ENCODE measurements around the gene SPON2. TPM values are rescaled to one million over a fixed set of nuclear protein-coding genes. Genes with fewer than 3 reads are reported as not detected.

SPON2 gene
- total RNA-seq, 1 donor from 2014 or later, result 517 TPM

DNA sequence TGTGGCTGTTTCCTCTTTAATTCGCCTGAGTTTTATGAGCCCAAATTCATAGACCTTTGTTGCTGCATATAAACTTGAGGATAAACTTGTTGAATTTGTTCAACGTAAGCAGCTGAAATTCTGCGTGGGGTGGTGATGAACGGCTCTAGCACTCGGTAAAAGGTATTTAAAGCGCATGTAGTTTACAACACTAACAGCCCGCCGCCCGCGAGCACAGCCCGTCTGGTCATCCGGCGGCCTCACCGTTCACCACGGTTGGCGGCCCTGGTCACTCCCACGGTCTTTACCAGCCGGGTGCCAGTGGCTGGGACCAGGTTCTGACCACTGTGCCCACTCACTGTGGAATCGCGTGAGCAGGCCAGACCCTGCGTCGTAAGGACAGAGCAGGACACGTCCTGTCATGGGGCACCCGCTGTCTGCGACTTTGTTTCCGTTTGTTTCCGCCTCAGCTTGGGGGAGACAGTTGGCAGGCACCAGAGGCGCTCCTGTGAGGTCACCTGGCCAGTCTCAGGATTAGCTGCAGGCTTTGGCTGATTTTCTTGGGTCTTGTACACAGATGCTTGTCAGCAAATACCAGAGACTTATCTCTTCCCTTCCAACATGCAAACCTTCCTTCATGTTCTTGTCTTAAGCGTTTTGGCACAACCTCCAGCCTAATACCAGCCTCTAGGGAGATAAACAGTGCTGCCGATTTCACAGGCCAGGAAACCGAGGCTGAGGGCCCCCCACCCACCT is 36.8 kb upstream of the SPON2 start:
- peak; percentile 38 for DNase-seq

DNA sequence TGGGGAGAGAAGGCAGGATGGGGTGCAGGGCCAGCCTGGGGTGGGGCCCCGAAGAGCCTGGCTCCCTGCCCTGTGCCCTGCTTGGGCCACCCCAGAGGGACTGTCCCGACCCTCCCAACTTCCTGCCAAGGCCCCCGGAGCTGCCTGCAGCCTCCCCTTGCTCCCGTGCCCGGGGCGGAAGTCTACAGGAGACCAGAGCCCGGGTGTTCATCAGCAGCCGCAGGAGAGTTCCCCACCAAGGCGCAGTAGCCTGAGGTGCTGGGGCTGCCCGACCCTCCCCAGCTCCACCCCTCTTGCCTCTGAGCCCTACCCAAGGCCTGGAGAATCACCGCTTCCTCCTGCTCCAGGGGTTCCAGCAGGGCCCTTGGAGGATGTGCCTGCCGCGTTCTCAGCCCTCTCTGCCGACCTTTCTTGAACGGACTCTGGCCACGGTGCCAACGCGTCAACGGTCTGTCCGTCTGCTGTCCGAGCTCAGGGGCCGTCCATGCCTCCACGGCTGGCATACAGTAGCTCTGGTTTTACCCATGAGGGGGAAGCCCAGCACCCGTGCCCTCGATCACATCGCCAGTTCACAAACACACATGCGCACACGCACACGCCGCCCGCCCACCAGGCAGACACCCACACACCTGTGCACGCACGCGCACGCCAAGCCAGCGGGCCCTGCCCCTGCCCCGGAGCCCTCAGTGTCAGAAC is 36.0 kb upstream of the SPON2 start:
- no peak for DNase-seq

DNA sequence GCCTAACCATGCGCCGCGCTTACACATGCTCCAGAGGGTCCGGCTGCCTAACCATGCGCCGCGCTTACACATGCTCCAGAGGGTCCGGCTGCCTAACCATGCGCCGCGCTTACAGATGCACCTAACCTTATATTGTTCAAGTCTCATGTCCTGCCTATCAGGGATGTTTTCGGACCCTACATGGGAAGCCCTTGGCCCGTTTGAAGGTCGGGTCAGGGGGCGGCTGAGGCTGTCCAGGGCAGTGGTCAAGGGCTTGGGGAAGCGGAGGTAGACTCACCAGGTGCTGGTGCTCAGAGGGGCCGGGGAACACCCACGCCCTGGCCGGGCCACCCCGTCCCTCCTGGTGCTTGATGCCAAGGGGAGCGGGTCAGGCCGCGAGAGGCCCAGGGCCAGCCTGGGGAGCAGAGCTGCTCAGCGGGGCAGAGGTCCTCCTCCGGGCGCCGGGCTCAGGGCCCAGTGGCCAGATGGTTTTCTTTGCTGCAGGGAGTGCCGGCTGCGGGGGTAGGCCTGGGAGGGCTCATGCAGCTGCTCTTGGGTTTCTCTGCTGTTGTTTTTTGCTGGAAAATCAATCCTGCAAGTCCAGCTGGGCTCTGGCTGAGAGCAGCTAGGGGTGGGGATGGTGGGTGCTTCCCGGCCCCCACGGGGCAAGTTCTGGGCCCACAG is 35.4 kb upstream of the SPON2 start:
- peak; percentile 94 for DNase-seq

DNA sequence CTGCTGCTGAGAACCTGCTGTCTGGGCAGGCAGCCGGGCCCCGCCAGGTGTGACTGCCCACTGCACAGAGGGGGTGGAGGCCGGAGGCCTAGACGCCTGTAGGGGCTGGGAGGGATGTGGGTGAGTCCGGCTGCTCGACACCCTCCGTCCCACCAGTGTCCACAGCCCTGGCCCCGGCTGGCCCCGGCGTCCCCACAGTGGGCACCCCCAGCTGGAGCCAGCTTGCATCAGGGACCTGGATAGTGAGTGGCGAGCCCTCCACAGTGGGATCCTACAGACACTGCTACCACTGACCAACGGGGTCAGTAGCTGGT is 34.7 kb upstream of the SPON2 start:
- DNase-seq, result no peak

DNA sequence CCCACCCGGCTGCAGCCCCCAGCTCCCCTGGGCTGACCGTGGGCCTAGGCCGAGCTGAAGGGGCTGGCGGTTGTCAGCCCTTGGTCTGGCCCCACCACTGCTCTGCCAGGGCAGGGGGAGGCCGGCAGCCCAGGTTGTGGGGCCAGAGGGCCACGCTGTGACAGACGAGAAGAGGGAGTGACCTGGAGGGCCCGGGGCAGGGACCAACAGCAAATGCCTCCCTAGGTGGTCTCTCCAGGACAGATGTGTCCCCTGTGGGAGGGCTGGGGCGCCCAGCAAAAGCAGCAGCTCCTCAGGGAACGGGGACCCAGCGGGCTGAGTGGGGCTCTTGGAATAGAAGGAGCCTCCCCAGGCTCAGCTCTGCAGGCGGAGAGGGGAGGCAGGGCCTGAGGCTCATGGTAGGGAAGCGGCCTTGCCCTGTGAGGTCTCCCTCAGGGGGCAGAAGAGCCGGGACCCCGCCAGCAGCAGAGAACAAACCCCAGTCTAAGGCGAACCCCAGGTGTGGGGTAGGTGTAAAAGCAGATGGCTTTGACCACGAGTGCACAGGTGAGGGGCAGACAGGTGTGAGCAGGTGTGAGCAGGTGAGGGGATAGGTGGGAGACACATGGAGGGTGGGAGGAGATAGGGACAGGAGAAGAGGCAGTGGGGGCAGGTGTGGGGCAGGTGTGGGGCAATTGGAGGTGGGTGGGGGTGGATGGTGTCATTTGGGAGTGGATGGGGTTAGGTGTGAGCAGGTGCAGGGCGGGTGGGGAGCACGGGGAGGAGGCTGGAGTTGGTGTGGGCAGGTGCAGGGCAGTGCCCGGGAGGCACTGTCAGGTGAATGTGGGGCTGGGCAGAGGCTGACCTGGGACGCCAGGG is 34.1 kb upstream of the SPON2 start:
- no peak for DNase-seq

DNA sequence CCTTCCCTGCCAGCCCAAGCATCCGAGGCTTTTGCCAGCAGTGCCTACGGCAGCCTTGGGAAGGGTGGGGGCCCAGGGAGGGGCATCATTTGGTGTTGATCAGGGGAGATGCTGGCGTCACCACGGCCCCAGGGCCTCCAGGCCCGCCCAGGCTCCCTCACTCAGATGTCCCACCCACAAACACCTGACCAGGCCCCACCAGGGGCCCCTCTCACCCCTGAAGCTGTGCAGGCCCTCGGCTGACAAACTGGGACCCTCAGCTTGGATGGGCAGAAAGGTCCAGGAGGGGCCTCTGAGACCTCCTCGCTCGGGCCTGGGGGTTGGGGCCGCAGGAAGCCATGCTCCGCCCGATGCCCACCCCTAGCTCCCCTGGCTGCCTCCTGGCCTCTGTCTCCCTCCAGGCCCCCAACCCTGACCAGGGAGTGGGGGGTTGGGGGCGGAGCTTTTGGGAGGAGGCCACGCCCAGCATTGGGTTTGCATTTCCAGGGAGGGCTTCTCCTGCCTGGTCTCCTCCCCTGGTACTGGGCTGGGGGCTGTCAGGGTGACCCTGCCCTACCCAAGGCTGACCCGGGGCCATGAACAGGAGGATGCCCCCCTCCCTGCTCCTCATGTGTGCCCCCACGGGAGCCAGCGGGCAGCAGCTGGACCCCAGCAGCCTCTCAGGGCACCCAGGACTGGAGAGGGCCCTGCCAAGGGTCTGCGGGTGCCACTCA is 33.4 kb upstream of the SPON2 start:
- DNase-seq, result no peak

DNA sequence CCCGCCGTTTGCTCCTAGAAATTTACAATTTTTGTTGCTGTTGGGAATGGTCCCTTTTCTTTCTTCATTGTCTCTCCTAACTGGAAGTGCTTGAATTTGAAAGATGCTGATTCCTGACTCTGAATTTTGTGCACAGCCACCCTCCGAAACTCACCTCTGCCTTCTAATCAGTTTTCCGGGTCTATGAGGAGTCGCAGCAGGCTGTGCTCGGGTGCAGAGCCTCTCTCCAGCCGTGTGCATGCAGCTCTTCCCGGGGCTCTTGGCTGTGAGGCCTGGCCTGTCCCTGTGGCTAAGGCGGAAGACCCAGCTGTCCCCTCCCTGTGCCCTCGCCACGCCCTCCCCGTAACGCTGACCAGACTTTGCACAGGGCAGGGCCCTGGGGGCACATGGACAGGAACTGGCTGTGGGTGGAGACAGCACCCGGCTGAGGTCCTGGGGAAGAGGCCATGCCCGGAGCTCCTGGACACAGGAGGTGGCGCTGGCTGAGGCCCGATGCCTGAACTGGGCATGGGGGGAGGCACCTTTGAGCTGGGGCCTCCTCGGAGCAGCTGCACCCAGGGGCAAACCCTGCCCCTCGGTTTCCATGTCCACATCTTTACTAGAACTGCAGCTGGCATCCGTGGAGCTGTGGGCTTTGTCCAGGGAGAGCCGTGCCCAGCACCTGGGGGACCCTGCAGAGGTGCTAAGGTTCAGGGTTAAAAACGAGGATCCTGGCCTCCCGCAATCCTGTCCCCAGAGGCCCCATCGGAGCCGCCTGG is 32.6 kb upstream of the SPON2 start:
- peak; percentile 39 for DNase-seq

DNA sequence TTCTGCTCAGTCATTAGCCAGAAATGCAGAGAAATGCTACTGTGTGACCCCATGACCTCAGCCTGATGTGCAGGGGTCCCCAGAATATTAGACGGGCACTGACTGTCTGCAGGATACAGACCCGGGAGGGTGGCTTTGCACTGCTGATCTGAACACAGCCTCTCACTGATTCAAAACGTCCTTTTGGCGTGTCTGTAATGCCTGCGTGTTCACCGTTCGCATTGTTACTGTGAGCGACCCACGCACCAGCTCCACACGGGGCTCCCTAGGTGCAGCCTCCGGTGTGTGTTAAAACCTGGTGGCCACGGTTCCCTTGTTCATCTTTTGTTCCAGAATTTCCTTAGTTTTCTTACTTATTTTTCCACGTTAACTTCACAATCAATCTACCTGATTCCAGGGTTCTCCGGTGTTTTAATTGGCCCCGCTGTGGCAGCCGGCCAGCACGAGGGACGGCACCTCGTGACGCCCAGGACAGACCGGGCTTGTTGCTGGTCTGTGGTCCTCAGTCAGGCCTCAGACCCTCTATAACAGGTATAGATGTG is 32.0 kb upstream of the SPON2 start:
- no peak for DNase-seq

DNA sequence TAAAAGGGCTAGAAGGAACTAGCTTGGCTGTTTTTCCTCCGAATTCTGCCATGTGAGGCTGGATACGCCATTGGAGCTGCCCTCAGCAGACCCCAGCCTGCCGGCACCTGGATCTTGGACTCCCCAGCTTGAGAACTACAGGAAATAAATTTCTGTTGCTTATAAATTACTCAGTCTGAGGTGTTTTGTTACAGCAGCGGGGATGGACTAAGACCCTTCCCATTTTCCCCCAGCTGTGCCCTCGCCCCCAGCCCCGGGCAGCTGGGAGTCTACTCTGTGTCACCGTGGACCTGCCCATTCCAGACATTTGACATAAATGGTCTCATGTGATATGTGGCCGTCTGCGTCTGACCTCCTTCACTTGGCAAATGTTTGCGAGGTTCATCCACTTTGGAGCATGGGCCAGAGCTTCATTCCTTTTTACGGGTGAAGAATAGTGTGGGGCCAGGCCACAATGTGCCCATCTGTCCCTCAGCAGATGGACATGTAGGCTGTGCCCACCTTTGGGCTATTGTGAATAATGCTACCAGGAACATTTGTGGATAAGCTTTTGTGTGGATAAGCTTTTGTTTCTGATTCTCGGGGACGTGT is 30.7 kb upstream of the SPON2 start:
- no peak for DNase-seq

DNA sequence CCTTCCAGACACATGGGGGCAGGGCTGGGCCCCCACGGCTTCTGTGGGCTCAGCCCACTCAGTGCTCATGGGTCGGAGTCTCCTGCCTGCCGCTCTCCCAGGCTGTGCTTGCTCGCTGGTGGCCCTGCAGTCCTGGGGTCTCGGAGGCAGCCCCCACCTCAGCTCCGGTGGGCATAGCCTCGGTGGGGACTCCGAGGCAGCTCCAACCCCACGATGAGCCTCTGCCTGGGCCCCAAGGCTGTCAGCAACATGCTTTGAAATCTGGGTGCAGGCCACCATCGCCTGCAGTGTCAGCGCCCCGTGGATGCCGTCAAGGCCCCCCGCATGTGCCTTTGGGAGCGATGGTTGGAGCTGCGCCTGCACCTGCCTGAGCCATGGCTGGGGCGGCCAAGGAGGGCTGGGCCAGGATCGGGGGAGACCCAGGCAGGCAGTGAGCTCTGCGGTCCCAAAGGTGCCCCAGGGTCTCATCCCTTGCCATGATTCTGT is 30.2 kb upstream of the SPON2 start:
- no peak for DNase-seq

DNA sequence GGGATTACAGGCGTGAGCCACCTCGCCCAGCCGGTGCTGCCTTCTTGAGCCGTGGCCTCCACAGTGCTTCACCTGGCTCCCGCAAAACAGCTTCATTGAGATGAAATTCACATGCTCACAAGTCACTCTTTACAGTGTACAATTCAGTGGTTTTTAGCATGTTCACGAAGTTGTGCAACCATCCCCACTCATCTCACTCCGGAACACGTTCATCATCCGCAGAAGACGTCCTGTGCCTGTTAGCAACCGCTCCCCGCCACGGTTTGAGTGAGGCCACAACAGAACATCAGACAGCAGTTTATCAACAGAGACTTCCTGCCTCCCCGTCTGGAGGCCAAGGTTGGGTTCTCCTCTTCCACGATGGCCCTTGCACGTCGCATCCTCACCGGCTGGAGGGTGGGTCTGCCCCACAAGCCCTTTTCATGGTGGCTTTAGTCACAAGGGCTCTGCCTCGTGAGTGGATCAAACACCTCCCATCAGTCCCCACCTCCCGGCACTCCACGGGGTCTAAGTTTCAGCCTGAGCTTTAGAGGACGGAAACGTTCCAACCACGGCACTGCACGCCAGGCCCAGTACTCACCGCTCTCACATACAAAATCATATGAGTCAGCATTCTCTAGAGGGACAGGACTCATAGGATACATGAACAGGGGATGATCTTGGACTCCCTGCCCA is 29.6 kb upstream of the SPON2 start:
- peak; percentile 38 for DNase-seq

DNA sequence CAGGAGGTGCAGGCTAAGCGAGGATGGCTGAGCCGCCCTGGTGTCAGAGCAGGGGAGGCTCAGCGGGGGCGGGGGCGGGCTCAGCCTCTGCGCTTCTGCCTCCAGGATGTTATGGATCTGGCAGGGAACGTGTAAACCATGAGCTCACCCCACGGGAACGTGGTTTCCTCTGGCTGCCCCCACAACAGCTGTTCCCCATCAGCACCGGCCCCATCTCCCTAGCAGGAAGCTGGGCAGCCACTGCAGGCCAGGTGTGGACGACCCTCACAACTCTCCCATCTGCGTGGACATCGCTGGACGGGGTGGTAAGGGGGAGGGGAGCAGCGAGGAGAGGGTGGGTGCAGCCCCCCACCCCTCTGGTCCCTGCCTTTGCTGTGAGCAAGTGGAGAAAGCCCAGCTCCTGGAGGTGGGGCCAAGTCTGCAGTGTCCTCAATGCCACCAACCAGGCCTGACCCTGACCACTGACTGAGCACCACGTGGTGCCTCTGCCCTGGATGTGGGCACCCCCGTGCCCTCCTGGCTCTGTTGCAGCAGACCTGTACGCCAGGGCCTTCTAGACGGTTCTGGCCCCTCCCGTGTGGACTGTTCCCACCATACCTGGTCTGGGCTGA is 28.1 kb upstream of the SPON2 start:
- peak; percentile 95 for DNase-seq

DNA sequence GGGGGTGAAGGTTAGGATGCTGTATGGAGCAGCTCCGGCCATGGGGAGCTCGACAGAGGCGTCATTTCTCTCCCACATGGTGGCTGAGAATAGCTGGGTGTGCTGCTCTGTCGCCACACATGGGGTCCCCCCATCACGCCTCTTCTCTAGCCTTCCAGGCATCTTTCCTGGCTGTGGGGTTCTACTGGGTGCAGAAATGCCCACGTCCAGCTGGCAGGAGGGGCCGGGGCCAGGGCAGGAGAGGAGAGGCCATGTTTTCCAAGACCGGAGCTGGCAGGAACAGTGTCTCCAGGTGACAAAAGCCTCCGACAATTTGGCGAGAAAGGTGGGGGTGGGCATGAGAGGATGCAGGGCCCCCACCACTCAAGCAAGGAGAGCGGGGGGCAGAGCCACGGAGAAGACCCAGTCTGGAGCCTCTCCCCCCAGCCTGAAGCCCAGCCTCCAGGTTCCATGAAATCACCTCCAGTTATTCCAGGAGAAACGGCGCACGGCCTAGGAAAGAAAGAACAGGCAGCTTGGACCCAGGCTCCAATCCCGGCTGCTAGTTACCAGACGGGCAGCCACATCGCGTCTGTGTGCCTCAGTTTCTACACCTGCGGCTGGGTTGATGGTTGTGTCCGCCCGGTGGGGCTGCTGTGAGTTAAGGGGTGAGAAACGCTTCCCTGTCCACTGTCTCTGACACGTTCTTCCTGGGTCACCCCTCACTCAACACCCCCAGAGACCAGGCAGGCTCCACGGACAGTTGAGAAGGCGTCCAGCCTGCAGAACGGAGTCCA is 27.4 kb upstream of the SPON2 start:
- no peak for DNase-seq

DNA sequence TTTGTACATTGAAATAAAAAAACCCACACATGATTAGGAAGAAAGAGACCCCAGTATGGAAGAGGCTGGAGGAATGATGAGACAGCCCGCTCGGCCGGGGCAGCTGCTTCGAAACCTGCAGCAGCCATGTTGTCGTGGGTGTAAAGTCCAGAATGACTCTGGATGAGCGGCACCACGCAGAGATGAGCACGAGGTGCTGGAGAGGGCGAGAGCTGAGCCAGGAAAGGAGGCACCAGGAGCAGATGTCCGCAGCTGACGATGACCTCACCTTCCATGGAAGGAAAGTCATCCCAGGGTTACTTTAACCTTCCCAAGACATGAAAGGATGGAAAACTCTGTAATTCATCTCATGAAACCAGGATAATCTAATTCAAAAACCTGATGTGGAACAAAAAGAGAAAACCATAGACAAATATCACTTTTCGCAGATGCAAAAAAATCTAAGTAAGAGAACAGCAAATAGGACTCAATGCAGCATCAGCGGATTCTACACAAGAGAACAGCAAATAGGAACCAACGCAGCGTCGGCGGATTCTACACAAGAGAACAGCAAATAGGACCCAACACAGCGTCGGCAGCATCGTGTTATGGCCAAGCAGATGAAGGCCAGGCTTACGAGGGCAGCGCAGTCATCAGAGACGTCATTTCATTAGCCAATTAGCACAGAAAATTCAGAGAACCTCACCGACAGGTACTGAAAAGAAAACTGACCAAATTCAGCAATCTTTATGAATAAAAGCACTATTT is 25.9 kb upstream of the SPON2 start:
- DNase-seq, result peak; percentile 74

DNA sequence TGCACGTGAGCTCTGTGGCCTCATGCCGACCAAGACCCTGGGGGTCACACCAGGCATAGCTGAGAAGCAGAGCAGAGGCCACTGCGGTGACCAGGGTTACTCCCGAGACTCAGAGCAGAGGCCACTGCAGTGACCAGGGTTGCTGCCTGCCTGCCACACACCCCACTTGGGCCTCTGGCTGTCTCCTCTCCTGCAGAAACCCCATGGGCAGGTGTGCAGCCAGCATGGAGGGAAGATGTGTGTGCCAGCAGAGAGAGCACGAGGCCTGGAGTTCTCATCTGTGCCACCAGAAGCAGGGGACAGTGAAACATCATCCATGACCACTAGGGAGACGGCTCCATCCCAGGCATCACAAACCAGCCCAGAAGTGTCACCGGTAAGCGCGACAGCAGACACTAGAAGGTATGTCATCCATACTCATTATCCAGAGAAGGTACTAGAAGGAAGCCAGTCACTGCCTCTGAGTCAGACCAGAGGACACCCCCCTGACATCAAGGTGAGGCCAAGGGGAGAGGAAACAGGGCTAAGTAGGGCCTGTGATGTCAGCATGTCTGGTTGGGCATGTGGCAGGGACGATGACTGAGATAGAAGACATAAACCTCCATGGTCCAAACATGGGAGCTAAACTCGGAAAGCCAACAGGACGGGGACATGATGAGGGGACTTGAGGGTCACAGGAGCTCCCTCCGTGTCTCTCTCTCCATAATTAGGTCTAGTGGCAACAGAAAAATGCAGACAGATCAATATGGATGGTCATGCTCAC is 24.2 kb upstream of the SPON2 start:
- no peak for DNase-seq

DNA sequence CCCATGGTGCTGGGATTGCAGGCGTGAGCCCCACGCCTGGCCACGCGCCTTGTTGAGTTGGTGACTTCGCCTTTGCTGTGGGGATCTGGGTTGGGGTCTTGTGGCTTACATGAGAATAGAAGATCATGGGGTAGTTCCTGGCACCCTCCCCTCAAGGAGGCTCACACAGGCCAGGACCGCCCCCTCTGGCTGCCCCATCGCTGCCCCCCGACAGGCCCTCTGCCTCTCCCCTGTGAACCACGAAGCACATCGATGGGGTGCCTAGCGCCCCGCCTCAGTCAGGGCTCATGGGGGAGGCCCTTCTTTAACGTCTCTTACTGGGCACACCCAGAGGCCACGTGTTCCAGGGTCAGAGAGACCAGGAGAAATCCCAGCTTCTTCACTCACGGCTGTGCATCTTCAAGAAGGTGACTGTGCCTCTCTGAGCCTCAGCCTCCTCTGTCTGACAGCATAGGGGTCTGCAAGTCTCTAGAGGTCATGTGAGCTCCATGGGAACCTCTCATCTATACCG is 23.6 kb upstream of the SPON2 start:
- DNase-seq, result no peak
